GM18873 (cell line): ENCODE data around the gene ELMO3.
A peak's percentile ranks its signal among the peaks of the same experiment; 100 is the strongest.

Experiments used
- ATAC-seq: cut with Tn5 transposase; IDR thresholded peaks from one replicate; pipeline ENCODE4 v1.9.1; 2021; ENCODE audit warnings: mild to moderate bottlenecking, moderate library complexity, moderate number of reproducible peaks; ENCODE audit not compliant: unreplicated experiment, low FRiP score

Gene ELMO3

DNA sequence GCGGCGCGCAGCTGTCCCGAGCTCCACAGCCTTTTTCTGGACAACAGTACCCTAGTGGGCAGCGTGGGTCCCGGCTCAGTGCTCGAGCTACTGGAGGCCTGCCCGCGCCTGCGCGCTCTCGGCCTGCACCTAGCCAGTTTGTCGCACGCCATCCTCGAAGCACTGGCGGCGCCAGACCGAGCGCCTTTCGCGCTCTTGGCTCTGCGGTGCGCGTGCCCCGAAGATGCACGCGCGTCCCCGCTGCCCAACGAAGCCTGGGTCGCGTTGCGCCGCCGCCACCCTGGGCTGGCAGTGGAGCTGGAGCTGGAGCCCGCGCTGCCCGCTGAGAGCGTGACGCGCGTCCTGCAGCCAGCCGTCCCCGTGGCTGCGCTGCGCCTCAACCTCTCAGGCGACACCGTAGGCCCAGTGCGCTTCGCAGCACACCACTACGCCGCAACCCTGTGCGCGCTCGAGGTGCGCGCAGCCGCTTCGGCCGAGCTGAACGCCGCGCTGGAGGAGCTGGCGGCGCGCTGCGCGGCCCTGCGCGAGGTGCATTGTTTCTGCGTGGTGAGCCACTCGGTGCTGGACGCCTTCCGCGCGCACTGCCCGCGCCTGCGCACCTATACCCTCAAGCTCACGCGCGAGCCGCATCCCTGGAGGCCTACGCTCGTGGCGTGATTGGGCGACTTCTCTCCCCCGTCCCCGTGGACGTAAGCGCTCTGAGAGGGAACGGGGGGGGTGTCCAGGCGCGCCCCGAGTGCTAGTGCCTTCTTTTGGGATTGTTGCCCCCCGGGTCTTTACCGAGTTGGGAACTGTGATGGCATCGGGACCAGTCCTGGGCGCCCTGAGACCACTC is 35.5 kb upstream of the ELMO3 start:
- no peak for ATAC-seq

DNA sequence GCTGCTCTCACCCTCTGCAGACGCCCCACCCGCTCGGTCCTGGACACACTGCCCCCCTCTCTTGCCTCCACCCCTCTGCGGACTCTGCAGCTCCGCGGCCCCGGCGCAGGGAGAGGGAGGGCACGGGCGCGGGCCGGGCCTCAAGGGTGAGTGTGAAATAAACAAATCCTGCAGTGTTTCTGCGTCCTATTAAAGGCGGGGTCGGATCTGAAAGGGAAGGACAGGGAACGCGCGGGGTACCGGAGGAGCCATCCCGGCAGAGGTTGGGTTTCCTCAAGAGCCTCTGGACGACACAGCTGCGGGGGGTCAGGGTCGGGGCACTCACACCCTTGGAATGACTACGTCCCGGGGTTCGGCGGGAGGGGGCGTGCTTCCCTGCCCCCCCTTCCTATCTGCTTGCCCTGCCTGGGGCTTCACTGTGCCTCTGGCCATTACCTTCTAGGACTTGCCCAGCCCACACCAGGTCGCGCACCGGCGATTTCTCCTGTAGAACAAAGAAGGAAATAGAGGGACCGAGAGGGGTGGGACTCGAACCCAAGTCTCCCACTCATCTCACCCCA is 34.9 kb upstream of the ELMO3 start:
- no peak for ATAC-seq

DNA sequence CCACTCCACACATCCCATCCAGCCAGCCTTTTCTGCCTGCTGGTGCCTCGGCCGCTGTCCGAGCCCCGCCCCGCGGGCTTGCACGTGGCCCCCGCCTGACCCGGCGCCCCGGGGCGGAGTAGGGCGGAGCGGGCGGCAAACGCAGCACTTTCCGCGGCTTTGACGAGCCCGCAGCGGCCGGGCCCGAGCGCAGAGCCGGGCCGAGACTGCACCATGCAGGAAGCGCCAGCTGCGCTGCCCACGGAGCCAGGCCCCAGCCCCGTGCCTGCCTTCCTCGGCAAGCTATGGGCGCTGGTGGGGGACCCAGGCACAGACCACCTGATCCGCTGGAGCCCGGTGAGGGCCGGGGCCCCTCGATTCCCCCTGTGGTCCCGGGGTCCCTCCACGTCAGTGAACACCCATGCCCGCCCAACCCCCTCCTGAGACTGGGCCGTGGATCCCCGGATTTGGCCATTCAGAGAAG is 34.3 kb upstream of the ELMO3 start, which contains the start of gene HSF4:
HSF4 (plus strand) TSS at position 147 of the 463 bp plus-strand sequence; CDS start at position 214, 67 bp downstream.
- no peak for ATAC-seq

- ATAC-seq: no peak
Observed at GRCh38 chr16:67165121-67166078, 33.5 kb upstream of the ELMO3 start.

- no peak for ATAC-seq
Observed at GRCh38 chr16:67166110-67166547, 32.8 kb upstream of the ELMO3 start.

DNA sequence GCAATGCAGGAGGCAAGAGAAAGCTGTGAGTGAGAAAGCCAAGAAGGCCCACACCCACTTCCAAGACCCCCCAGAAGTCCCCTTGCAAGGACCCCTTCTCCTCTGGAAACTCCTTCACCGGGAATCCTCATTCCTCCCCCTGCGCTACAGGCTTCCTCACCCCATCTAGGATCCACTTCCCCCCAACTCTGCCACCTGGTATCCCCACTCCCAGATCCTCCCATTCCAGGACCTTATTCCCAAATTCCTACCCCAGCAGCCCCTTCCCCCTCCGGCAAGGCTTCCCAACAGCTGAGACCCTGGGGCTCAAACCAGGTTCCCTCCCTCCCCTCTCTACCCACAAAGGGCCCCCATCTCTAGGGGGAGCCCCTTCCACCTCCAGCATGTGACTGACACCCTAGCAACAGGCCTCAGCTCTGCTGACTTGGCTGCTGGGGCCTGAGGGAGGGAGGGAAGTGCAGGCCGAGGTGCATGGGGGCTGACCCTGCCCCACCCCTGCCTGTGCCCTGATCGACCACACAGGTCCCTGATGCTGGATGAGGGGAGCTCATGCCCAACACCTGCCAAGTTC is 32.2 kb upstream of the ELMO3 start:
- no peak for ATAC-seq

DNA sequence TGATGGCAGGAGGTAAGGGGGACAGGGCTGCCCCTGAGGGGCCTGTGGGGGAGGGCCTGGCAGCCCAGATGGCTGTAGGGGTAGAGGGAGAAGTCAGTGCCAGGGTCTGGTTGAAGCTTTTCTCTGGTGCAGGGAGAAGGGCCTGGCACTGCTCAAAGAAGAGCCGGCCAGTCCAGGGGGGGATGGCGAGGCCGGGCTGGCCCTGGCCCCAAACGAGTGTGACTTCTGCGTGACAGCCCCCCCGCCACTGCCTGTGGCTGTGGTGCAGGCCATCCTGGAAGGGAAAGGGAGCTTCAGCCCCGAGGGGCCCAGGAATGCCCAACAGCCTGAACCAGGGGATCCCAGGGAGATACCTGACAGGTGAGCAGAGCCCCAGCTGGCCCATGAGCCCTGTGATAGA is 31.3 kb upstream of the ELMO3 start:
- ATAC-seq: no peak

DNA sequence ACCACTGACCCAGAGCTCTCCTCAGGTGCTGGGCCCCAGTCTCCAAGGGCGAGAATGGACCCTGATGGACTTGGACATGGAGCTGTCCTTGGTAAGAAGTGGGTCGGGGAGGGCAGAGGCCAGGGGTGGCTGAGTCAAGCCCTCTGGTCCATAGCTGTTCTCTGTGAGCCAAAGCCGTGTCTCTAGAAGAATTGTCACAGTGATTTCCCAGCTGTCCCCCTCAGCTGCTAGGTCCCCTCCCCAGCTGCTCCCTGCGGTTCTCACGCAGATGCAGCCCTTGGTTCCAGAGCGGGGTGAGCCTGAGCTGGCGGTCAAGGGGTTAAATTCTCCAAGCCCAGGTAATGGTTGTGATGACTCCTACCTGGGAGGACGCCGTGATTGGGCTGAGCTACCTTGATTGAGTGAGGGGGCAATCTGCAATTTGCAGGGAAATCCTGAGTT is 29.9 kb upstream of the ELMO3 start:
- ATAC-seq: no peak

- no peak for ATAC-seq
Observed at GRCh38 chr16:67169642-67170167, 29.2 kb upstream of the ELMO3 start.

GRCh38 chr16:67170168-67170948 is 28.6 kb upstream of the ELMO3 start, which contains the start of gene NOL3:
NOL3 (plus strand) TSS chr16:67170538.
- peak; percentile 48 for ATAC-seq

GRCh38 chr16:67170949-67171649 is 27.8 kb upstream of the ELMO3 start:
- ATAC-seq: no peak

DNA sequence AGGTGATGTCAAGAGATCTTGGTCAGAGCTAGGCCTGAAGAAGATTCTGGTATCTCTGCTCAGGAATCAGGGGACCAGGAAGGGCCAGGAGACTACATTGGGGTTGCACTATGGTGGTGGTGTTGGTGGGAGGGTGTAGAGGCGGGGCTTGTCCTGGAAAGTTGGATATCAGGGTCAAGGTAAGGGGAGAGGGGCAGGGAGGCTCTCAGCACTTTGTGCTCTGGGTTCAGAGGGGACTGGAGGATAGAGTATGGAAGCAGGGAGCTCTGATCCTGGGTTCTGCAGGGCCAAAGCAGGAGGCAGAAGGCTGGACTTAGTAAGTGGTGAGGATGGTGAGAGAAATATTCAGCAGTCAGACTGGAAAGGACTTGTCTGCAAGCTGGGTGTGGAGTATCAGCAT is 25.6 kb upstream of the ELMO3 start:
- ATAC-seq: no peak

GRCh38 chr16:67173808-67174705 is 24.9 kb upstream of the ELMO3 start:
- peak; percentile 39 for ATAC-seq

DNA sequence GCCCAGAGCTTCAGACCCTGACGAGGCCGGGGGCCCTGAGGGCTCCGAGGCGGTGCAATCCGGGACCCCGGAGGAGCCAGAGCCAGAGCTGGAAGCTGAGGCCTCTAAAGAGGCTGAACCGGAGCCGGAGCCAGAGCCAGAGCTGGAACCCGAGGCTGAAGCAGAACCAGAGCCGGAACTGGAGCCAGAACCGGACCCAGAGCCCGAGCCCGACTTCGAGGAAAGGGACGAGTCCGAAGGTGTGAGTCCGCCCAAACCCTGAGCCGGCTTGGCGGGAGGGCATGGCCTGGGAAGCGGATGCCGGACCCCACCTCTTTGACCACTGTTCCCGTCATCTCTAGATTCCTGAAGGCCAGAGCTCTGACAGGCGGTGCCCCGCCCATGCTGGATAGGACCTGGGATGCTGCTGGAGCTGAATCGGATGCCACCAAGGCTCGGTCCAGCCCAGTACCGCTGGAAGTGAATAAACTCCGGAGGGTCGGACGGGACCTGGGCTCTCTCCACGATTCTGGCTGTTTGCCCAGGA is 24.2 kb upstream of the ELMO3 start:
- no peak for ATAC-seq

- no peak for ATAC-seq
Observed at GRCh38 chr16:67176662-67177061, 22.3 kb upstream of the ELMO3 start.

GRCh38 chr16:67177743-67178699 is 20.9 kb upstream of the ELMO3 start:
- no peak for ATAC-seq
